Transverse colon (tissue), 3 donors: Measurements from ENCODE around the gene CFD.
A peak's percentile ranks its signal among the peaks of the same experiment; 100 is the strongest.

Experiments used
- CTCF ChIP-seq, 5 experiments: fragments of 200-600 bp in 3 of 5; fragments of 450-650 bp in 2 of 5; sonication (generic) in 3 of 5; IDR thresholded peaks; 1 replicate in 2 of 5; 2 replicates in 3 of 5; pipeline ENCODE4 v1.5.1; 2016 to 2017; ENCODE audit warnings: antibody characterized with exemption in 5 of 5, inconsistent platforms in 3 of 5, mild to moderate bottlenecking in 2 of 5, moderate library complexity in 1 of 5
- POLR2A ChIP-seq: fragments of 450-650 bp; IDR thresholded peaks from one replicate; pipeline ENCODE4 v1.6.1; 2016; ENCODE audit warnings: antibody characterized with exemption, mild to moderate bottlenecking, moderate library complexity

- peak; percentile 8 for TF ChIP-seq POLR2A
- TF ChIP-seq CTCF (IDR thresholded peaks at IDR 0.05), result no peak
These were observed 3.3 kb downstream of the CFD start for GRCh38 chr19:862581-863314.
